Neutrophil (primary cell): ENCODE results near the gene ZNF821.

Source experiments
- H3K27ac ChIP-seq: fragments of 200-600 bp; sonication (generic); 2 replicates; pipeline ENCODE4 v1.5.1; 2016; ENCODE audit warnings: mild to moderate bottlenecking, moderate library complexity
- H3K27me3 ChIP-seq: fragments of 200-600 bp; sonication (generic); 2 replicates; pipeline ENCODE4 v1.6.0; 2016; ENCODE audit warnings: mild to moderate bottlenecking
- H3K36me3 ChIP-seq: fragments of 200-600 bp; sonication (generic); 2 replicates; pipeline ENCODE4 v1.5.1; 2017
- H3K4me1 ChIP-seq, 2 experiments: fragments of 200-600 bp in 1 of 2; sonication (generic) in 1 of 2; 1 replicate in 1 of 2; 2 replicates in 1 of 2; pipeline versions ENCODE4 v1.5.1 to v1.6.1; 2013 to 2016; ENCODE audit warnings: low read depth in 1 of 2, low read length in 1 of 2, mild to moderate bottlenecking in 1 of 2, moderate library complexity in 1 of 2; ENCODE audit not compliant: control insufficient read depth in 1 of 2, insufficient read depth in 1 of 2
- H3K4me3 ChIP-seq, 2 experiments: fragments of 200-600 bp in 1 of 2; sonication (generic) in 1 of 2; 1 replicate in 1 of 2; 2 replicates in 1 of 2; pipeline ENCODE4 v1.5.1; 2013 to 2016; ENCODE audit warnings: low read depth in 1 of 2, low read length in 1 of 2, mild to moderate bottlenecking in 1 of 2, moderate library complexity in 1 of 2
- H3K9me3 ChIP-seq: fragments of 200-600 bp; sonication (generic); 2 replicates; pipeline ENCODE4 v1.5.1; 2016
- CTCF ChIP-seq: fragments of 200-600 bp; sonication (generic); IDR thresholded peaks from 2 replicates; pipeline ENCODE4 v1.5.1; 2016; ENCODE audit warnings: antibody characterized with exemption

Gene ZNF821

GRCh38 chr16:71929048-71929447, 45.1 kb upstream of the ZNF821 start:
- no peaks in the 10 kb centered on the region for H3K27me3 ChIP-seq
- peaks cover 92% of the 10 kb centered on the region for H3K36me3 ChIP-seq
- H3K4me3 ChIP-seq: no peak overlapping the region
- H3K9me3 ChIP-seq: no peaks in the 10 kb centered on the region
- TF ChIP-seq CTCF: no peak
- no peak overlapping the region for H3K27ac ChIP-seq
- no peaks in the 10 kb centered on the region for H3K4me1 ChIP-seq

GRCh38 chr16:71927787-71928186, 43.8 kb upstream of the ZNF821 start:
- peaks cover 92% of the 10 kb centered on the region for H3K36me3 ChIP-seq
- no peaks in the 10 kb centered on the region for H3K9me3 ChIP-seq
- no peak overlapping the region for H3K4me3 ChIP-seq
- H3K27ac ChIP-seq: no peak overlapping the region
- no peak for TF ChIP-seq CTCF
- no peaks in the 10 kb centered on the region for H3K27me3 ChIP-seq
- H3K4me1 ChIP-seq: no peaks in the 10 kb centered on the region

- Histone ChIP-seq H3K4me3 (no peak overlapping the region), H3K9me3 (no peaks in the 10 kb centered on the region), H3K36me3 (peaks cover 96% of the 10 kb centered on the region), H3K27me3 (no peaks in the 10 kb centered on the region), H3K27ac (no peak overlapping the region), H3K4me1 (no peaks in the 10 kb centered on the region)
- TF ChIP-seq CTCF: no peak
These were observed 43.4 kb upstream of the ZNF821 start for GRCh38 chr16:71927383-71927782.

- Histone ChIP-seq H3K4me3 (no peak overlapping the region), H3K27ac (no peak overlapping the region), H3K4me1 (no peaks in the 10 kb centered on the region), H3K9me3 (no peaks in the 10 kb centered on the region), H3K27me3 (no peaks in the 10 kb centered on the region), H3K36me3 (peaks cover 100% of the 10 kb centered on the region)
- no peak for TF ChIP-seq CTCF
These were observed 40.7 kb upstream of the ZNF821 start for GRCh38 chr16:71924710-71925109.

GRCh38 chr16:71923941-71924690, 40.1 kb upstream of the ZNF821 start:
- H3K4me3 ChIP-seq: no peak overlapping the region
- TF ChIP-seq CTCF: no peak
- peaks cover 0 to 2% of the 10 kb centered on the region in 2 experiments for H3K4me1 ChIP-seq
- H3K27ac ChIP-seq: no peak overlapping the region
- no peaks in the 10 kb centered on the region for H3K27me3 ChIP-seq
- no peaks in the 10 kb centered on the region for H3K9me3 ChIP-seq
- H3K36me3 ChIP-seq: peaks cover 100% of the 10 kb centered on the region
